HCT116 (cell line): Measurements from ENCODE around the gene HLA-DRA. TPM values are rescaled to one million over a fixed set of nuclear protein-coding genes. Genes with fewer than 3 reads are reported as not detected.
A peak's percentile ranks its signal among the peaks of the same experiment; 100 is the strongest.
"Not testable (repeated sequence)": the region's sequence is repeated elsewhere in the genome, so short reads cannot be mapped to it uniquely, and the experiment has no call there.

Experiments
- ATAC-seq: fragments of 200-7000 bp; cut with Tn5 transposase; 2 replicates; pipeline ENCODE4 v1.9.1; 2020; ENCODE audit warnings: mild to moderate bottlenecking, moderate library complexity
- BruUV-seq: library from RNA; stranded (reverse); fragments of 400-500 nt; replicated peaks from 2 replicates; lab custom pipeline; 2021; lab: Mats Ljungman, UMichigan
- CTCF ChIA-PET: fragments of 300-600 bp; sonication (Branson Sonifier 250); formaldehyde crosslinking; loops from one replicate; lab custom pipeline; 2021; ENCODE audit warnings: antibody characterized with exemption; lab: Charles Lee
- POLR2A ChIA-PET: fragments of 300-600, 350-600 bp; sonication (Branson Sonifier 250); formaldehyde crosslinking; loops from one replicate; lab custom pipeline; 2021; ENCODE audit warnings: antibody characterized with exemption; lab: Charles Lee
- RAD21 ChIA-PET, 2 experiments: fragments of 300-600 bp; sonication (Branson Sonifier 250); formaldehyde crosslinking; loops; one replicate each; lab custom pipeline; 2023; ENCODE audit warnings: low total read pairs in 2 of 2; ENCODE audit not compliant: uncharacterized antibody in 2 of 2, unreplicated experiment in 2 of 2, low non-redundant PET in 1 of 2; lab: Charles Lee
- DNase-seq: peaks from one replicate; pipeline ENCODE4 v3.0.0-alpha.2; 2010; ENCODE audit warnings: low read depth, low spot score
- H2AFZ ChIP-seq: fragments of 200-600 bp; shearing (Covaris generic), sonication (generic); 2 replicates; pipeline ENCODE4 v1.6.1; 2017; ENCODE audit warnings: low read depth, mixed run types, mixed read lengths, antibody characterized with exemption, low read length; ENCODE audit not compliant: poor library complexity, severe bottlenecking
- H3K27ac ChIP-seq: 2 replicates; pipeline ENCODE4 v1.5.1; 2012; ENCODE audit warnings: low read depth, low read length
- H3K27me3 ChIP-seq: fragments of 200-600 bp; sonication (generic); 2 replicates; pipeline ENCODE4 v1.6.1; 2016; ENCODE audit warnings: mixed run types, low read length, mixed read lengths; ENCODE audit not compliant: insufficient read depth
- H3K36me3 ChIP-seq, 2 experiments: fragments of 200-500 bp in 1 of 2; fragments of 200-600 bp in 1 of 2; sonication (Bioruptor generic) in 1 of 2; sonication (generic) in 1 of 2; 2 replicates each; pipeline versions ENCODE4 v1.5.1 to v1.6.1; 2014 to 2016; ENCODE audit warnings: low read length in 2 of 2, inconsistent platforms in 1 of 2, mixed read lengths in 1 of 2, mixed run types in 1 of 2; ENCODE audit not compliant: insufficient read depth in 2 of 2, control insufficient read depth in 1 of 2
- H3K4me1 ChIP-seq, 2 experiments: fragments of 200-600 bp in 1 of 2; sonication (generic) in 1 of 2; 2 replicates each; pipeline versions ENCODE4 v1.5.1 to v1.6.1; 2012 to 2017; ENCODE audit warnings: low read length in 2 of 2, inconsistent platforms in 1 of 2, mild to moderate bottlenecking in 1 of 2, mixed read lengths in 1 of 2, mixed run types in 1 of 2, moderate library complexity in 1 of 2; ENCODE audit not compliant: insufficient read depth in 2 of 2, control insufficient read depth in 1 of 2
- H3K4me2 ChIP-seq: fragments of 200-600 bp; sonication (generic); 2 replicates; pipeline ENCODE4 v1.6.1; 2017; ENCODE audit warnings: mixed run types, low read length, mixed read lengths
- H3K4me3 ChIP-seq, 2 experiments: fragments of 200-600 bp in 1 of 2; sonication (generic) in 1 of 2; replicated peaks in 1 of 2; 2 replicates each; pipeline ENCODE4 v1.5.1; 2011 to 2016; ENCODE audit warnings: low read length in 2 of 2, control low read depth in 1 of 2, low read depth in 1 of 2, mild to moderate bottlenecking in 1 of 2, mixed read lengths in 1 of 2, mixed run types in 1 of 2
- H3K79me2 ChIP-seq: fragments of 200-600 bp; sonication (generic); 2 replicates; pipeline ENCODE4 v1.6.1; 2017; ENCODE audit warnings: mild to moderate bottlenecking, mixed run types, low read length, moderate library complexity, mixed read lengths; ENCODE audit not compliant: insufficient read depth
- H3K9ac ChIP-seq: fragments of 200-600 bp; sonication (generic); 2 replicates; pipeline ENCODE4 v1.6.1; 2016; ENCODE audit warnings: low read length, mixed read lengths
- H3K9me2 ChIP-seq: fragments of 200-600 bp; sonication (generic), shearing (Covaris generic); 2 replicates; pipeline ENCODE4 v1.6.1; 2017; ENCODE audit warnings: mixed run types, mild to moderate bottlenecking, moderate library complexity; ENCODE audit not compliant: insufficient read depth
- H3K9me3 ChIP-seq, 2 experiments: fragments of 200-500 bp in 1 of 2; fragments of 200-600 bp in 1 of 2; sonication (Bioruptor generic) in 1 of 2; sonication (generic) in 1 of 2; 2 replicates each; pipeline ENCODE4 v1.6.1; 2014 to 2017; ENCODE audit warnings: low read length in 2 of 2, mixed read lengths in 2 of 2, inconsistent platforms in 1 of 2, low read depth in 1 of 2, mild to moderate bottlenecking in 1 of 2, mixed run types in 1 of 2, moderate library complexity in 1 of 2; ENCODE audit not compliant: control insufficient read depth in 1 of 2, insufficient read depth in 1 of 2
- H4K20me1 ChIP-seq: fragments of 200-600 bp; sonication (generic), shearing (Covaris generic); 2 replicates; pipeline ENCODE4 v1.6.1; 2017; ENCODE audit warnings: mixed run types, mild to moderate bottlenecking, moderate library complexity; ENCODE audit not compliant: insufficient read depth
- POLR2A ChIP-seq: IDR thresholded peaks from 2 replicates; pipeline ENCODE4 v1.7.0; 2011; ENCODE audit warnings: borderline replicate concordance; ENCODE audit not compliant: insufficient read depth, insufficient read length; ENCODE audit errors: extremely low read depth
- SP1 ChIP-seq: IDR thresholded peaks from 2 replicates; pipeline ENCODE4 v1.6.1; 2012; ENCODE audit warnings: low read depth
- TCF7L2 ChIP-seq: IDR thresholded peaks from 2 replicates; pipeline ENCODE4 v1.7.0; 2011; ENCODE audit warnings: borderline replicate concordance, inconsistent platforms; ENCODE audit not compliant: insufficient read depth, insufficient read length; ENCODE audit errors: extremely low read depth
- YY1 ChIP-seq: IDR thresholded peaks from 2 replicates; pipeline ENCODE4 v1.6.1; 2011; ENCODE audit warnings: low read length, low read depth, moderate library complexity, mild to moderate bottlenecking; ENCODE audit not compliant: insufficient replicate concordance; ENCODE audit errors: extremely low read depth
- ZNF274 ChIP-seq: fragments of 200-500 bp; sonication (Bioruptor generic); IDR thresholded peaks from 2 replicates; pipeline ENCODE4 v1.6.1; 2014; ENCODE audit warnings: mild to moderate bottlenecking, low read depth, low read length, inconsistent platforms
- intact Hi-C: fragments of 100-400 bp; cut with micrococcal nuclease; formaldehyde crosslinking; loops from 2 replicates; pipeline ENCODE4 v1.10.0; 2022
- total RNA-seq: library from RNA; stranded (reverse); gene quantifications from one replicate; pipeline ENCODE4 v1.2.1, GENCODE V29; 2021; ENCODE audit not compliant: unreplicated experiment

The HLA-DRA gene
- total RNA-seq, 1 experiment from 2014 or later: 4.7 TPM

GRCh38 chr6:32473376-32474348, 34.0 kb downstream of the HLA-DRA start:
- H3K4me2 ChIP-seq: peak overlapping the region; percentile 38; the same call in 1 of the 2 replicates
- H3K36me3 ChIP-seq, H3K9me2 ChIP-seq, BruUV-seq, H3K27ac ChIP-seq, H3K27me3 ChIP-seq, H3K9me3 ChIP-seq, intact Hi-C loops, CTCF ChIA-PET, H3K79me2 ChIP-seq, H4K20me1 ChIP-seq, POLR2A ChIA-PET, RAD21 ChIA-PET, H3K4me3 ChIP-seq, H3K9ac ChIP-seq, H3K4me1 ChIP-seq: not testable (repeated sequence)
- ATAC-seq (peak; percentile 100), DNase-seq (peak; percentile 37)
- H2AFZ ChIP-seq: peak overlapping the region; percentile 90
- TF ChIP-seq SP1: peak; percentile 14; the same call in 1 of the 2 replicates

DNA sequence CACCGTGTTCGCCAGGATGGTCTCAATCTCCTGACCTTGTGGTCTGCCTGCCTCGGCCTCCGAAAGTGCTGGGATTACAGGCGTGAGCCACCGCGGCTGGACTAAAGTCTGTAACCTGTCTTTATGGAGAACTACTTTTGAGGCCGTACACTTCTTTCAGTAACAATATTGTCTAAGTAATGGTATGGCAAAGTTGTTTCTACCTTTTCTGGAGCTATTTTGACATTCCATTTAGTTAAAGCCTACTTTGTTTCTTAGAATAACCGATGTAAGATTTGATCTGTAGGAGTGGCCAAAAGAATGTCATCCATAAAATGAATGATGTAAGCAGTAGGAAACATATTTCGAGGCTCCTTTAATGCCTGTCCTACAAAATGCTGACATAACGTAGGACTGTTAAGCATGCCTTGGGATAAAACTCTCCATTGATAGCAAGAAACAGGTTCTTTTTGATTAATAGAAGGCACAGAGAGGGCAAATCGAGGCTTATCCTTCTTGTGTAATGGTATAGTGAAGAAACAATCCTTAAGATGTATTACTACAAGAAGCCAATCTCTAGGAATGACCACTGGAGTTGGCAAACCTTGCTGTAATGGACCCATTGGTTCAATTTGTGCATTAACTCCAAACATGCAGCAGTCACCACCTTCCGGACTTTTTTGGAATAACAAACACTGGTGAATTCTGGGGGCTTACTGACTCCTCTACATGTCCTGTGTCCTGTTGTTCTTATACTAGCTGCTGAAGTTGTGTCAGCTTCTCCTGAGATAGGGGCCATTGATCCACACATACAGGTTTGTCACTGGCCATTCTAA, 35.9 kb downstream of the HLA-DRA start:
- Histone ChIP-seq H3K4me3 (no peak overlapping the region), H3K79me2 (no peaks in the 10 kb centered on the region), H3K4me1 (peaks cover 0 to 4% of the 10 kb centered on the region in 2 experiments; a peak in 1 of 4 replicates), H3K27me3 (no peaks in the 10 kb centered on the region), H2AFZ (no peak overlapping the region), H3K36me3 (no peaks in the 10 kb centered on the region), H3K4me2 (no peak overlapping the region), H3K9ac (no peak overlapping the region), H3K27ac (no peak overlapping the region), H4K20me1 (no peaks in the 10 kb centered on the region), H3K9me2 (no peaks in the 10 kb centered on the region), H3K9me3 (no peaks in the 10 kb centered on the region)
- ChIA-PET POLR2A (no interaction called here), RAD21 (no interaction called here), CTCF (no interaction called here)
- TF ChIP-seq POLR2A: no peak
- TF ChIP-seq TCF7L2: no peak
- TF ChIP-seq ZNF274: no peak
- TF ChIP-seq YY1: no peak
- intact Hi-C loops: no loop called here
- ATAC-seq (no peak), DNase-seq (no peak)
- BruUV-seq: no TSS peak
